ENCODE results near the gene SPG7. TPM values are rescaled to one million over a fixed set of nuclear protein-coding genes. Genes with fewer than 3 reads are reported as not detected.

SPG7 gene
- total RNA-seq, 2 donors from 2014 or later, result 85.6 to 105 TPM

DNA sequence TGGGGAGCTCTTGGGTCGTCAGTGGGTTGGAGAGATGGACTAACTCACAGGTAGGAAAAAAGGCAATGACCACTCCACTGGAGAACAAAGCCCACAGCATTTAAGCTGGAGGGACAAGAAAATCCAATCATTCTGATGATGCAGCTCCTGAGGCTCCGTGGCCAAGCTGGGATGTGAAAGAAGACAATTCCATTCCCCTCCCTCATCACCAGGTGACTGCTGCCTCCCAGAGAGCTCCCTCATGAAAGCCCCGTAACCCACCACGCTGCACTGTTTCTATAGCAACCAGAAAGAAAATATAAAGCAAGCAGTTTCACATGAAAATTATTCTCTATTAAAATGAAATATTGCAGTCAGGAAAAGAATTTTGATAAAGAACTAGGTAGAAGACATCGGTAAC lies 33.1 kb upstream of the SPG7 start:
- H3K27me3 ChIP-seq, result no peaks in the 10 kb centered on the region
- TF ChIP-seq, protein P1, sequence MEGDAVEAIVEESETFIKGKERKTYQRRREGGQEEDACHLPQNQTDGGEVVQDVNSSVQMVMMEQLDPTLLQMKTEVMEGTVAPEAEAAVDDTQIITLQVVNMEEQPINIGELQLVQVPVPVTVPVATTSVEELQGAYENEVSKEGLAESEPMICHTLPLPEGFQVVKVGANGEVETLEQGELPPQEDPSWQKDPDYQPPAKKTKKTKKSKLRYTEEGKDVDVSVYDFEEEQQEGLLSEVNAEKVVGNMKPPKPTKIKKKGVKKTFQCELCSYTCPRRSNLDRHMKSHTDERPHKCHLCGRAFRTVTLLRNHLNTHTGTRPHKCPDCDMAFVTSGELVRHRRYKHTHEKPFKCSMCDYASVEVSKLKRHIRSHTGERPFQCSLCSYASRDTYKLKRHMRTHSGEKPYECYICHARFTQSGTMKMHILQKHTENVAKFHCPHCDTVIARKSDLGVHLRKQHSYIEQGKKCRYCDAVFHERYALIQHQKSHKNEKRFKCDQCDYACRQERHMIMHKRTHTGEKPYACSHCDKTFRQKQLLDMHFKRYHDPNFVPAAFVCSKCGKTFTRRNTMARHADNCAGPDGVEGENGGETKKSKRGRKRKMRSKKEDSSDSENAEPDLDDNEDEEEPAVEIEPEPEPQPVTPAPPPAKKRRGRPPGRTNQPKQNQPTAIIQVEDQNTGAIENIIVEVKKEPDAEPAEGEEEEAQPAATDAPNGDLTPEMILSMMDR (IDR thresholded peaks at IDR 0.05), result no peak
- H3K4me1 ChIP-seq, result peaks cover 31% of the 10 kb centered on the region
- no peaks in the 10 kb centered on the region for H3K9me3 ChIP-seq
- intact Hi-C loops (cut with DNase I), result no loop called here
- no peak for DNase-seq
- no peak overlapping the region for H3K27ac ChIP-seq
- no peaks in the 10 kb centered on the region for H3K36me3 ChIP-seq
- H3K4me3 ChIP-seq, result no peak overlapping the region
- H3K9ac ChIP-seq (ENCODE audit: low read depth in 2 of 2, low read length in 2 of 2), result no peak overlapping the region

DNA sequence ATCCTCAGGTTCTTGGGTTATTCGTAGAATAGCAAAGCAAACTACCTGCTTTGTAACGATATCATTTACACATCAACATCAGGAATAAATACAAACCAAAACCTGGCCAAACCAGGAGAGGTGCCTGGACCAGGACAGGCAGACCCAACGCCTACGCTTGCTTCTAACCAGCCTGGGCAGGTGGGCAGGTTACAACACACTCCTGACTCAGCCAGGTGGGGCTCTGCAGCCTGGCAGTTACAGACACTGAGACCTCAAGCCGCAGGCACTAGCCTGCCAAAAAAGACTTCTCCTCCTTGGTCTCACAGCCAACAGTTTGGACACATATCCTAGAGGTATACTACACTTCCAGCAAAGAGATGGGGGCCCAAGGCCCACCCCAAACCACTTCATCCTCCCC lies 31.8 kb upstream of the SPG7 start:
- H3K9me3 ChIP-seq, result no peaks in the 10 kb centered on the region
- no peak overlapping the region for H3K27ac ChIP-seq
- intact Hi-C loops (cut with DNase I), result no loop called here
- peak overlapping the region in 1 of 2 donors; percentile 6 for H3K9ac ChIP-seq (ENCODE audit: low read depth in 2 of 2, low read length in 2 of 2)
- H3K4me3 ChIP-seq, result no peak overlapping the region
- TF ChIP-seq, protein P1 (IDR thresholded peaks at IDR 0.05), result no peak
- DNase-seq, result no peak
- H3K36me3 ChIP-seq, result no peaks in the 10 kb centered on the region
- no peaks in the 10 kb centered on the region for H3K27me3 ChIP-seq
- H3K4me1 ChIP-seq, result peaks cover 26% of the 10 kb centered on the region

DNA sequence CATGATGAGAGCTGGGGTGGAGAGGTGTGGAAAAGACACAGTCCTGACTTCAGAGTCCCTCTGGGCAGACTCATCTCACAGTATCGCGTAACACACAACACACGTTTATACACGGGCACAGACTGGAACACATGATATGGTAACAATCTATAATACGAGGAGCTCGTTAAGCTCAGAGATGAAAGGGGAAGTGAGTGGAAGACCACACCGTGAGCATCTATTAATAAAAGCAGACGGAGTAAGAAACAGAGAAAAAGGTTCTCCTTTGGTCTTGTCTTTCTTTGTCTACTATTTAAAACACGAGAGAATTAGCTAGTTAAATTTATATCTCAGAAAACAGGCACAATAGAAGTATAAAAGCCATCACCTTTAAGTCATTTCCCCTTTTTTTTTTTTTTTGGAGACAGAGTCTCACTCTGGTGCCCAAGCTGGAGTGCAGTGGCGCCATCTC lies 31.4 kb upstream of the SPG7 start:
- H3K9ac ChIP-seq (ENCODE audit: low read depth in 2 of 2, low read length in 2 of 2), result peak overlapping the region in 1 of 2 donors; percentile 6
- TF ChIP-seq, protein P1 (IDR thresholded peaks at IDR 0.05), result no peak
- intact Hi-C loops (cut with DNase I), result no loop called here
- H3K4me3 ChIP-seq, result no peak overlapping the region
- H3K27ac ChIP-seq, result no peak overlapping the region
- no peaks in the 10 kb centered on the region for H3K9me3 ChIP-seq
- no peaks in the 10 kb centered on the region for H3K36me3 ChIP-seq
- no peak for DNase-seq
- peaks cover 30% of the 10 kb centered on the region for H3K4me1 ChIP-seq
- H3K27me3 ChIP-seq, result no peaks in the 10 kb centered on the region

DNA sequence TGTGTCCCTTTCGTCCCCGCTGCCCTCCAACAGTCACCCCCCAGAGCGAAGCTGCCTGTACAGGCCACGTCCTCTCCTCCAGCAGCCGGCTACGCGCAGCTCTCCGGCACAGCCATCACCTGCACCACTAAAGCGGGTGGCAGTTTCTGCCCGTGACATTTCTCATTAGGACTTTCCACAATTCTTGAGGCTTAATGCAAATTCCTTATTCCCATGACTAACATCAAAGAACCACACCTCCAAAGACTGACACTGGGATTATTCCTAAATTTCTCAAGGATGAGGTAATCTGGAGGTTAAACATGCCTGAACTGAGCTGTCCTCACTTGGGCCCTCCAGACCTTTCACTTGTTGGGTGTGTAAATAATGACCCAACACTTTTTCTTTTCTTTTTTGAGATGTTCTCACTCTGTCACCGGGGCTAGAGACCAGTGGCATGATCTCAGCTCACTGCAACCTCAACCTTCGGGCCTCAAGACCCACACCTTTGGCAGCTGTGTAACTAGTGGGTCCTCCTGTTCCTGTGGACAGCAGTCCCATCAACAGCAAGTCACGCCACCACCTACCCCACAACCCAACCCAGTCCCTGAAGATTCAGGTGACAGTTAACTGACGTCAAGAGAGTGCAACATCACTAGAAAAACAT lies 29.5 kb upstream of the SPG7 start:
- Histone ChIP-seq H3K36me3 (no peaks in the 10 kb centered on the region), H3K4me3 (no peak overlapping the region), H3K4me1 (peaks cover 33% of the 10 kb centered on the region), H3K9ac (ENCODE audit: low read depth in 2 of 2, low read length in 2 of 2) (no peak overlapping the region), H3K27ac (no peak overlapping the region), H3K9me3 (no peaks in the 10 kb centered on the region), H3K27me3 (no peaks in the 10 kb centered on the region)
- intact Hi-C loops (cut with DNase I), result no loop called here
- TF ChIP-seq, protein P1 (IDR thresholded peaks at IDR 0.05), result no peak
- no peak for DNase-seq

- intact Hi-C loops (cut with DNase I), result no loop called here
- Histone ChIP-seq H3K9ac (ENCODE audit: low read depth in 2 of 2, low read length in 2 of 2) (peak overlapping the region in 1 of 2 donors; percentile 48), H3K36me3 (no peaks in the 10 kb centered on the region), H3K27me3 (no peaks in the 10 kb centered on the region), H3K9me3 (no peaks in the 10 kb centered on the region), H3K4me3 (no peak overlapping the region), H3K4me1 (peaks cover 45% of the 10 kb centered on the region), H3K27ac (no peak overlapping the region)
- TF ChIP-seq, protein P1 (IDR thresholded peaks at IDR 0.05), result no peak
- DNase-seq, result no peak
These were observed 26.7 kb upstream of the SPG7 start for GRCh38 chr16:89481356-89481955.

All from colonic mucosa (tissue), 4 donors.